GM19043 (cell line): ENCODE data around the gene CACNA1A.

ENCODE experiments used
- ATAC-seq: cut with Tn5 transposase; IDR thresholded peaks from one replicate; pipeline ENCODE4 v1.9.1; 2021; ENCODE audit warnings: low read depth; ENCODE audit not compliant: unreplicated experiment

CACNA1A gene

GRCh38 chr19:13241231-13242104, 264.8 kb downstream of the CACNA1A start:
- no peak for ATAC-seq

- ATAC-seq = no peak
Measured at GRCh38 chr19:13240312-13241022, 265.8 kb downstream of the CACNA1A start.

- ATAC-seq = no peak
Measured at GRCh38 chr19:13238891-13239534, 267.3 kb downstream of the CACNA1A start.

- no peak for ATAC-seq
Measured at GRCh38 chr19:13234518-13234917, 271.8 kb downstream of the CACNA1A start.

GRCh38 chr19:13231663-13232062, 274.6 kb downstream of the CACNA1A start:
- ATAC-seq = no peak

- ATAC-seq = no peak
Measured at GRCh38 chr19:13229246-13229645, 277.0 kb downstream of the CACNA1A start.

GRCh38 chr19:13228561-13228960, 277.7 kb downstream of the CACNA1A start:
- ATAC-seq = no peak

GRCh38 chr19:13226983-13227382, 279.3 kb downstream of the CACNA1A start:
- ATAC-seq = no peak

- ATAC-seq = no peak
Measured at GRCh38 chr19:13225973-13226865, 280.1 kb downstream of the CACNA1A start.

- no peak for ATAC-seq
Measured at GRCh38 chr19:13225085-13225484, 281.2 kb downstream of the CACNA1A start.

- ATAC-seq = no peak
Measured at GRCh38 chr19:13220847-13221246, 285.4 kb downstream of the CACNA1A start.

- ATAC-seq = no peak
Measured at GRCh38 chr19:13215572-13216380, 290.5 kb downstream of the CACNA1A start.

- no peak for ATAC-seq
Measured at GRCh38 chr19:13214036-13214730, 292.1 kb downstream of the CACNA1A start.

GRCh38 chr19:13212759-13213330, 293.4 kb downstream of the CACNA1A start:
- ATAC-seq = no peak

- no peak for ATAC-seq
Measured at GRCh38 chr19:13211426-13212308, 294.6 kb downstream of the CACNA1A start.

- no peak for ATAC-seq
Measured at GRCh38 chr19:13210941-13211340, 295.3 kb downstream of the CACNA1A start.

GRCh38 chr19:13210339-13210775, 295.9 kb downstream of the CACNA1A start:
- ATAC-seq = no peak
